ENCODE measurements around the gene SRPK1.

Gene SRPK1

DNA sequence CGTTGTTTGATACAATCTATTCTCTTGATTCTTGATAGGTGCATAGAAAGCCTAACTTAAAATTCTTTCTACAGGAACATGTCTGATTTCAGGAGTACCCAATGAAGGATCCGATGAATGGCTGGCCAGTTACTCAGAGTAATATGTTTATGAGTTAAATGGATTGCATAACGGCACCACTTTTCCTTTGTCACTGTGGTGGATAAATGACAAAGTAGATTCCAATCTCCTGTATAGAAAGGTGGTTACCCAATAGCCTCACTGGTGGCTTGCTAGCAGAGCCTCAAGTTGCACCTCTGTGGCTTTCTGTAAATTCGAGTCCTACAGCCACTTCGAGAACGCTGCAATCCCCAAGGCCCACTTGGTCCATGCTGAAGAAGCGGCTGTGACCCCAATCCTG, 87.4 kb downstream of the SRPK1 start:
- DNase-seq (ENCODE audit: low spot score): no peak
- TF ChIP-seq, protein P1, sequence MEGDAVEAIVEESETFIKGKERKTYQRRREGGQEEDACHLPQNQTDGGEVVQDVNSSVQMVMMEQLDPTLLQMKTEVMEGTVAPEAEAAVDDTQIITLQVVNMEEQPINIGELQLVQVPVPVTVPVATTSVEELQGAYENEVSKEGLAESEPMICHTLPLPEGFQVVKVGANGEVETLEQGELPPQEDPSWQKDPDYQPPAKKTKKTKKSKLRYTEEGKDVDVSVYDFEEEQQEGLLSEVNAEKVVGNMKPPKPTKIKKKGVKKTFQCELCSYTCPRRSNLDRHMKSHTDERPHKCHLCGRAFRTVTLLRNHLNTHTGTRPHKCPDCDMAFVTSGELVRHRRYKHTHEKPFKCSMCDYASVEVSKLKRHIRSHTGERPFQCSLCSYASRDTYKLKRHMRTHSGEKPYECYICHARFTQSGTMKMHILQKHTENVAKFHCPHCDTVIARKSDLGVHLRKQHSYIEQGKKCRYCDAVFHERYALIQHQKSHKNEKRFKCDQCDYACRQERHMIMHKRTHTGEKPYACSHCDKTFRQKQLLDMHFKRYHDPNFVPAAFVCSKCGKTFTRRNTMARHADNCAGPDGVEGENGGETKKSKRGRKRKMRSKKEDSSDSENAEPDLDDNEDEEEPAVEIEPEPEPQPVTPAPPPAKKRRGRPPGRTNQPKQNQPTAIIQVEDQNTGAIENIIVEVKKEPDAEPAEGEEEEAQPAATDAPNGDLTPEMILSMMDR (IDR thresholded peaks at IDR 0.05; ENCODE audit: poor library complexity, severe bottlenecking): no peak
- Histone ChIP-seq H3K27ac (ENCODE audit: poor library complexity, severe bottlenecking) (no peak overlapping the region), H3K4me3 (ENCODE audit: severe bottlenecking) (no peak overlapping the region), H3K36me3 (ENCODE audit: low read depth) (peaks cover 53% of the 10 kb centered on the region), H3K4me1 (ENCODE audit: insufficient read depth, poor library complexity, severe bottlenecking) (no peaks in the 10 kb centered on the region), H3K27me3 (ENCODE audit: insufficient read depth, poor library complexity, severe bottlenecking) (no peaks in the 10 kb centered on the region), H3K9me3 (ENCODE audit: severe bottlenecking) (no peaks in the 10 kb centered on the region)
- no peak for ATAC-seq (ENCODE audit: low read depth)

DNA sequence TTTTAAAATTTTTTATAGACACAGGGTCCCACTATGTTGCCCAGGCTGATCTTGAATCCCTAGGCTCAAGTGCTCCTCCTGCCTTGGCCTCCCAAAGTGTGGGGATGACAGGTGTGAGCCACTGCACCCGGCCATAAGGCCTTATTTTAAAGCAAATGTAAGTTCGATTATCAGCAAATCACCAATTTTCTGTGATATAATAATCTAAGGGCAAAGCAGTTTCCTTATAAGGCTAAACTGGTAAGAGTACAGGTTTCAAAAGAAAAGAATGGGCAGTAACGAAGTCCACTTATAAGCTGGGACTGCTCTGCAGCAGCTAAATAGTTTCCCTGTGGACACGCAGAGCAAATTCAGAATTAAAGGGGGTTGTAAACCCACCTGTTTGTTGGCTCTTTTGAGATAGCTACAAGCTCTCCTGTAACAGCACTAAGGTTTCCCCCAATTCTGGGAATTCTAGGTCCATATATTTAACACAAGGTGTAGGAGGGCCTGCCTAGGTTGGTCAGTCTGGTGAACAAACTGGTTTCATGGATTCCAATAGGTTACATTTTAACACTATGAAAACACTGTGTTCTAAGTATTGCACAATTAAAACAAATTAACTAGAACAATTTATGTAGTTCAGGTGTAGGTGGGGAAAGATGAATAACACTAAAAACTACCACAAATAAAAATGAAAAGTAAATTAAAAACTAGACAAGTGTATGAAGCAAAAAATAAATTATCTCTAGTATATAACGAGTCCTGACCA, 89.5 kb downstream of the SRPK1 start:
- TF ChIP-seq, protein P1 (IDR thresholded peaks at IDR 0.05; ENCODE audit: poor library complexity, severe bottlenecking): no peak
- H3K36me3 ChIP-seq (ENCODE audit: low read depth): peaks cover 37% of the 10 kb centered on the region
- DNase-seq (ENCODE audit: low spot score) (no peak), ATAC-seq (ENCODE audit: low read depth) (peak; percentile 31; the same call in 2 of the 3 replicates)
- no peak overlapping the region for H3K27ac ChIP-seq (ENCODE audit: poor library complexity, severe bottlenecking)
- no peaks in the 10 kb centered on the region for H3K9me3 ChIP-seq (ENCODE audit: severe bottlenecking)
- no peaks in the 10 kb centered on the region for H3K4me1 ChIP-seq (ENCODE audit: insufficient read depth, poor library complexity, severe bottlenecking)
- no peak overlapping the region for H3K4me3 ChIP-seq (ENCODE audit: severe bottlenecking)
- H3K27me3 ChIP-seq (ENCODE audit: insufficient read depth, poor library complexity, severe bottlenecking): no peaks in the 10 kb centered on the region

DNA sequence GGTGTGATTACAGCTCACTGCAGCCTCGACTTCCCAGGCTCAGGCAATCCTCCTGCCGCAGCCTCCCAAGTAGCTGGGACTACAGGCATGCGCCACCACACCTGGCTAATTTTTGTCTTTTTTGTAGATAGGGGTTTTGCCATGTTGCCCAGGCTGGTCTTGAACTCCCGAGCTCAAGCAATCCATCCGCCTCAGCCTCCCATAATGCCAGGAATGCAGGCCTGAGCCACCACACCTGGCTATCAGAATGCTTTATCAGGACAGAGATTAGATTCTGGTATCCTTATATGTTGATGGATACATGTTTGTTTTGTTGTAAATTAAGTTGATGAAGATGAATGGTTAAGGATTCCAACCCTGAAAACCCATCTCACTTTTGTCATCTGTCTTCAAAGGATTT, 91.6 kb downstream of the SRPK1 start:
- no peaks in the 10 kb centered on the region for H3K27me3 ChIP-seq (ENCODE audit: insufficient read depth, poor library complexity, severe bottlenecking)
- TF ChIP-seq, protein P1 (IDR thresholded peaks at IDR 0.05; ENCODE audit: poor library complexity, severe bottlenecking): no peak
- no peak overlapping the region for H3K4me3 ChIP-seq (ENCODE audit: severe bottlenecking)
- H3K36me3 ChIP-seq (ENCODE audit: low read depth): peaks cover 21% of the 10 kb centered on the region
- ATAC-seq (ENCODE audit: low read depth) (no peak), DNase-seq (ENCODE audit: low spot score) (no peak)
- H3K27ac ChIP-seq (ENCODE audit: poor library complexity, severe bottlenecking): no peak overlapping the region
- H3K4me1 ChIP-seq (ENCODE audit: insufficient read depth, poor library complexity, severe bottlenecking): no peaks in the 10 kb centered on the region
- no peaks in the 10 kb centered on the region for H3K9me3 ChIP-seq (ENCODE audit: severe bottlenecking)

DNA sequence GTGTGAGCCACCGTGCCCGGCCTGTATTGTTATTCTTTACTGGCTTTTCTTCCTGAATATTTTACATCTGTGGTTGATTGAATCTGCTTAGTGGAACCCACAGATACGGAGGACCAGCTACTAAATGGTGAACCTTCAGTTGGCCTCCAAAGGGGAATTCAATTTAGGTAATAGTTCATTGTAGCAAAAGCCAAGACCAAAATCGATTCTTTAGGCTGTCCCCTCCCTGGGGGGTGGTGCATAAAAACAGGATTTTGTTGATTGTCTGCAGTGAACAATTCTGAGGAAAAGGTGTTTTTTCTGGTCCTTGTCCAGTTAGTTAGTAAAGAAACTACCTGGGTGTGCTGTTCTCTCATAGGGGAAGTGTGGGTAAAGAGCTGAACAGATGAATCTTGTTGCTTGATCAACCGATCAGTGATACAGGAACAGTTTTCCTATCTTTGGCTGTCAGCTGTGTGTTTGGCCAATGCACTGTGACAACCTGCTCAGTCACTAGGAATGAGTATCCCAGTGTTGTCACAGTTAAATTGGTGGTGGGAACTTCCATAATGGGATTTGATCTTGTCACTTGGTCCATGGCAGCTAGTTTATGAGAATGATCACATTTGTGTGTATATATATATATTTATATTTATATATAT, 96.2 kb downstream of the SRPK1 start:
- no peaks in the 10 kb centered on the region for H3K36me3 ChIP-seq (ENCODE audit: low read depth)
- H3K9me3 ChIP-seq (ENCODE audit: severe bottlenecking): no peaks in the 10 kb centered on the region
- no peak overlapping the region for H3K4me3 ChIP-seq (ENCODE audit: severe bottlenecking)
- H3K27ac ChIP-seq (ENCODE audit: poor library complexity, severe bottlenecking): no peak overlapping the region
- H3K4me1 ChIP-seq (ENCODE audit: insufficient read depth, poor library complexity, severe bottlenecking): no peaks in the 10 kb centered on the region
- no peaks in the 10 kb centered on the region for H3K27me3 ChIP-seq (ENCODE audit: insufficient read depth, poor library complexity, severe bottlenecking)
- TF ChIP-seq, protein P1 (IDR thresholded peaks at IDR 0.05; ENCODE audit: poor library complexity, severe bottlenecking): no peak
- DNase-seq (ENCODE audit: low spot score): no peak
- ATAC-seq (ENCODE audit: low read depth): no peak

DNA sequence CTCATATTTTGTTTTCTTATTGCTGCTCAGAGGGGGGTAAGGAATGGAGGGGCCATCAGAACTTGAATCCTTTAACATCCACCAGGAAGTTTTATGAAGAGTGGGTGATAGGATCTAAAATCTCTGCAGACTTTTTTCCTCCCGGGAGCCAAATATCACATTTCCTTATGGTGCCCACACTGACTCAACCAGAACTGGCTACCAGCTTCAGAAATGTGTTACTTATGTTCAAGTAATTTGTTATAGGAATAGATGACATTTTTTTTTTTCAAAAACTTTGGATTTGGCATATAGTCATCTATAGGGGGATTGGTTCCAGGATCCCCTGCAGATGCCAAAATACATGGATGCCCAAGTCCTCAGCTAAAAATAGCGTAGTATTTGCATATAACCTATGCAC, 97.3 kb downstream of the SRPK1 start:
- H3K36me3 ChIP-seq (ENCODE audit: low read depth): no peaks in the 10 kb centered on the region
- no peak overlapping the region for H3K27ac ChIP-seq (ENCODE audit: poor library complexity, severe bottlenecking)
- no peaks in the 10 kb centered on the region for H3K9me3 ChIP-seq (ENCODE audit: severe bottlenecking)
- no peak overlapping the region for H3K4me3 ChIP-seq (ENCODE audit: severe bottlenecking)
- ATAC-seq (ENCODE audit: low read depth) (no peak), DNase-seq (ENCODE audit: low spot score) (no peak)
- TF ChIP-seq, protein P1 (IDR thresholded peaks at IDR 0.05; ENCODE audit: poor library complexity, severe bottlenecking): no peak
- no peaks in the 10 kb centered on the region for H3K27me3 ChIP-seq (ENCODE audit: insufficient read depth, poor library complexity, severe bottlenecking)
- H3K4me1 ChIP-seq (ENCODE audit: insufficient read depth, poor library complexity, severe bottlenecking): no peaks in the 10 kb centered on the region
